ENCODE measurements around the gene FRMD4B. TPM values are rescaled to one million over a fixed set of nuclear protein-coding genes. Genes with fewer than 3 reads are reported as not detected.
"Not testable (repeated sequence)": the region's sequence is repeated elsewhere in the genome, so short reads cannot be mapped to it uniquely, and the experiment has no call there.

The FRMD4B gene
- total and polyA plus RNA-seq, 4 donors: 5.6 to 73.6 (median 24.0) TPM

DNA sequence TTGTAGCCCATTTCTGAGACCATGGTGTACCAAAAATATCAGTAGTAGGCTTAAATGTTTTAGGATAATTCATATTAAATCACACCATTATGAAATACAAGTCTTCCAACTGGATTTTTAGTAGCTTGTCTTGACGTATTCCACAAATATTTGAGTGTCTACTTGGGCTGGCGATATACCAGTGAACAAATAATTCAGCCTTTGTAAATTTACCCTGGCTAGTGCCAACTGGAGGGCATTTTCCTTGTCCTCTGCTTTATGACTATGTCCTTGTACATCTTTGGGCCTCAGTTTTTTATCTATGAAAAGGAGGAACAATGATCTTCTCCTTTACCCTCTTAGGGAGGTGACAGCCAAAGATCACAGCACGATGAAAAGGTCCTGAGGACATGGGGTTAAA, 114.8 kb downstream of the FRMD4B start:
- Histone ChIP-seq H3K27me3 (ENCODE audit: control insufficient read depth in 1 of 2, insufficient read depth in 2 of 2, low read length in 1 of 2) (no peaks in the 10 kb centered on the region), H3K4me3 (ENCODE audit: low read length in 2 of 2) (no peak overlapping the region), H3K9me3 (ENCODE audit: control insufficient read depth, low read length) (no peaks in the 10 kb centered on the region), H3K36me3 (ENCODE audit: control insufficient read depth in 1 of 2, insufficient read depth in 2 of 2, low read length in 1 of 2) (no peaks in the 10 kb centered on the region), H3K27ac (ENCODE audit: low read depth in 1 of 2, low read length in 2 of 2) (no peak overlapping the region), H3K4me1 (ENCODE audit: control insufficient read depth in 1 of 2, insufficient read depth in 2 of 2, low read length in 2 of 2) (no peaks in the 10 kb centered on the region)
- intact Hi-C loops (cut with DNase I): no loop called here
- no peak for DNase-seq
- ATAC-seq (ENCODE audit: low FRiP score): no peak
- WGBS, 2 donors: 86 to 89% methylated on average over 3 of the region's 3 CpGs

GRCh38 chr3:69266585-69266984, 119.3 kb downstream of the FRMD4B start:
- Histone ChIP-seq H3K4me3 (ENCODE audit: low read length in 2 of 2) (no peak overlapping the region), H3K9me3 (ENCODE audit: control insufficient read depth, low read length) (no peaks in the 10 kb centered on the region), H3K27ac (ENCODE audit: low read depth in 1 of 2, low read length in 2 of 2) (no peak overlapping the region), H3K36me3 (ENCODE audit: control insufficient read depth in 1 of 2, insufficient read depth in 2 of 2, low read length in 1 of 2) (no peaks in the 10 kb centered on the region), H3K27me3 (ENCODE audit: control insufficient read depth in 1 of 2, insufficient read depth in 2 of 2, low read length in 1 of 2) (no peaks in the 10 kb centered on the region), H3K4me1 (ENCODE audit: control insufficient read depth in 1 of 2, insufficient read depth in 2 of 2, low read length in 2 of 2) (no peaks in the 10 kb centered on the region)
- WGBS, 2 donors: 96 to 98% methylated on average over 2 of the region's 2 CpGs
- ATAC-seq (ENCODE audit: low FRiP score): no peak
- intact Hi-C loops (cut with DNase I): no loop called here
- DNase-seq: no peak

- DNase-seq; intact Hi-C loops (cut with DNase I); H3K27ac ChIP-seq (ENCODE audit: low read depth in 1 of 2, low read length in 2 of 2); H3K27me3 ChIP-seq (ENCODE audit: control insufficient read depth in 1 of 2, insufficient read depth in 2 of 2, low read length in 1 of 2); H3K4me3 ChIP-seq (ENCODE audit: low read length in 2 of 2); ATAC-seq (ENCODE audit: low FRiP score); H3K36me3 ChIP-seq (ENCODE audit: control insufficient read depth in 1 of 2, insufficient read depth in 2 of 2, low read length in 1 of 2); H3K9me3 ChIP-seq (ENCODE audit: control insufficient read depth, low read length); H3K4me1 ChIP-seq (ENCODE audit: control insufficient read depth in 1 of 2, insufficient read depth in 2 of 2, low read length in 2 of 2): not testable (repeated sequence)
- WGBS, 2 donors: 94 to 95% methylated on average over 2 of the region's 2 CpGs
Observed at GRCh38 chr3:69266071-69266470, 119.8 kb downstream of the FRMD4B start.

GRCh38 chr3:69260843-69261405, 125.0 kb downstream of the FRMD4B start:
- ATAC-seq (ENCODE audit: low FRiP score); intact Hi-C loops (cut with DNase I); DNase-seq; H3K4me1 ChIP-seq (ENCODE audit: control insufficient read depth in 1 of 2, insufficient read depth in 2 of 2, low read length in 2 of 2); H3K27ac ChIP-seq (ENCODE audit: low read depth in 1 of 2, low read length in 2 of 2); H3K9me3 ChIP-seq (ENCODE audit: control insufficient read depth, low read length); H3K27me3 ChIP-seq (ENCODE audit: control insufficient read depth in 1 of 2, insufficient read depth in 2 of 2, low read length in 1 of 2); H3K36me3 ChIP-seq (ENCODE audit: control insufficient read depth in 1 of 2, insufficient read depth in 2 of 2, low read length in 1 of 2); H3K4me3 ChIP-seq (ENCODE audit: low read length in 2 of 2): not testable (repeated sequence)
- 90 to 95% methylated on average over 7 of the region's 7 CpGs for WGBS, 2 donors

DNA sequence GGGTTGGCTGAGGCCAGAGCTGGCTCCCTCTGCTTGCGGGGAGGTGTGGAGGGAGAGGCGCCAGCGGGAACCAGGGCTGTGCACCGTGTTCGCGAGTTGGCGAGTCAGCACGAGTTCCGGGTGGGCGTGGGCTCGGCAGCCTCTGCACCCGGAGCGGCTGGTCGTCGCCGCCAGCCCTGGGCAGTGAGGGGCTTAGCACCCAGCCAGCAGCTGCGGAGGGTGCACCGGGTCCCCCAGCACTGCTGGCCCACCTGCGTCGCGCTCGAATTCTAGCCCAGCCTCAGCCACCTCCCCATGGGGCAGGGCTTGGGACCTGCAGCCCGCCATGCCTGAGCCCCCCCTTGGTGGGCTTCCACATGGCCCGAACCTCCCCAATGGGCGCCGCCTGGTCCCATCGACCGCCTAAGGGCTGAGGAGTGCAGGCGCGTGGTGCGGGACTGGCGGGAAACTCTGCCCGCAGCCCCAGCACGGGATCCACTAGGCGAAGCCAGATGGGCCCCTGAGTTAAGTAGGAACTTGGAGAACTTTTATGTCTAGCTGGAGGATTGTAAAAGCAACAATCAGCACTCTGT, 125.6 kb downstream of the FRMD4B start:
- no peak for DNase-seq
- peaks cover 0 to 2% of the 10 kb centered on the region in 2 donors for H3K36me3 ChIP-seq (ENCODE audit: control insufficient read depth in 1 of 2, insufficient read depth in 2 of 2, low read length in 1 of 2)
- H3K4me3 ChIP-seq (ENCODE audit: low read length in 2 of 2): no peak overlapping the region
- no peak overlapping the region for H3K27ac ChIP-seq (ENCODE audit: low read depth in 1 of 2, low read length in 2 of 2)
- 93 to 96% methylated on average over 33 to 35 of the region's 35 CpGs for WGBS, 2 donors
- no peaks in the 10 kb centered on the region for H3K27me3 ChIP-seq (ENCODE audit: control insufficient read depth in 1 of 2, insufficient read depth in 2 of 2, low read length in 1 of 2)
- no peaks in the 10 kb centered on the region for H3K4me1 ChIP-seq (ENCODE audit: control insufficient read depth in 1 of 2, insufficient read depth in 2 of 2, low read length in 2 of 2)
- H3K9me3 ChIP-seq (ENCODE audit: control insufficient read depth, low read length): no peaks in the 10 kb centered on the region
- intact Hi-C loops (cut with DNase I): no loop called here
- ATAC-seq (ENCODE audit: low FRiP score): no peak

DNA sequence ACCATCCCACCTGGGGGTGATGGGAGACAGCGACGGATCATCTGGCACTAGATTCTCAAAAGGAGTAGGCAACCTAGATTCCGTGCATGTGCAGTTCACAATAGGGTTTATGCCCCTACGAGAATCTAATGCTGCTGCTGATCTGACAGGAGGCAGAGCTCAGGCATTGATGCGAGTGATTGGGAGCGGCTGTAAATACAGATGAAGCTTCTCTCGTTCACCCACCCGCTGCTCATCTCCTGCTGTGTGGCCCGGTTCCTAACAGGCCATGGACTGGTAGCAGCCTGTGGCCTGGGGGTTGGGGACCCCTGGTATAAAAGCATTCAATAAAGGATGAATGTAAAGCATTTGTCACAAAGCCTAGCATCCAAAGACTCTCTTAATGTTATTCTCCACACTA, 126.8 kb downstream of the FRMD4B start:
- Histone ChIP-seq H3K4me1 (ENCODE audit: control insufficient read depth in 1 of 2, insufficient read depth in 2 of 2, low read length in 2 of 2) (no peaks in the 10 kb centered on the region), H3K4me3 (ENCODE audit: low read length in 2 of 2) (no peak overlapping the region), H3K36me3 (ENCODE audit: control insufficient read depth in 1 of 2, insufficient read depth in 2 of 2, low read length in 1 of 2) (peaks cover 0 to 2% of the 10 kb centered on the region in 2 donors), H3K27ac (ENCODE audit: low read depth in 1 of 2, low read length in 2 of 2) (no peak overlapping the region), H3K27me3 (ENCODE audit: control insufficient read depth in 1 of 2, insufficient read depth in 2 of 2, low read length in 1 of 2) (no peaks in the 10 kb centered on the region), H3K9me3 (ENCODE audit: control insufficient read depth, low read length) (no peaks in the 10 kb centered on the region)
- DNase-seq (no peak), ATAC-seq (ENCODE audit: low FRiP score) (no peak)
- 93 to 96% methylated on average over 9 of the region's 9 CpGs for WGBS, 2 donors
- intact Hi-C loops (cut with DNase I): no loop called here

DNA sequence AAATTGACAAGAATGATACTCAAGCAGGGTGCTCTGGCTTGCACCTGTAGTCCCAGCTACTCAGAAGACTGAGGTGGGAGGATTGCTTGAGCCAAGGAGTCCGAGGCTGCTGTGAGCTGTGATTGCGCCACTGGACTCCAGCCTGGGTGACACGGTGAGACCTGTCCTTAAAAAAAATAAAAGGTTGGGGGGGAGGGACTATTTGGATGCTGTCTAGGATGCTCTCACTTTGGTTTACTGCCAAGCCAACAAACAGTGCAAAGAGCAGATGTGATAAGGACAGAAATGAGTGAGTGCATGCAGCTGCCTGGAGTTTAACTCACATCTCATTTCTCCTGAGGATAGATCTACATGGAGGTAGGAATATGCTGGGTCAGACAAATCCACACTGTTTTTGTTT, 130.0 kb downstream of the FRMD4B start:
- H3K27ac ChIP-seq (ENCODE audit: low read depth in 1 of 2, low read length in 2 of 2): no peak overlapping the region
- H3K36me3 ChIP-seq (ENCODE audit: control insufficient read depth in 1 of 2, insufficient read depth in 2 of 2, low read length in 1 of 2): peaks cover 0 to under 1% of the 10 kb centered on the region in 2 donors
- no peaks in the 10 kb centered on the region for H3K9me3 ChIP-seq (ENCODE audit: control insufficient read depth, low read length)
- no peak overlapping the region for H3K4me3 ChIP-seq (ENCODE audit: low read length in 2 of 2)
- no peaks in the 10 kb centered on the region for H3K27me3 ChIP-seq (ENCODE audit: control insufficient read depth in 1 of 2, insufficient read depth in 2 of 2, low read length in 1 of 2)
- intact Hi-C loops (cut with DNase I): no loop called here
- no peaks in the 10 kb centered on the region for H3K4me1 ChIP-seq (ENCODE audit: control insufficient read depth in 1 of 2, insufficient read depth in 2 of 2, low read length in 2 of 2)
- WGBS, 2 donors: 75 to 77% methylated on average over 3 of the region's 3 CpGs
- DNase-seq (no peak), ATAC-seq (ENCODE audit: low FRiP score) (no peak)

DNA sequence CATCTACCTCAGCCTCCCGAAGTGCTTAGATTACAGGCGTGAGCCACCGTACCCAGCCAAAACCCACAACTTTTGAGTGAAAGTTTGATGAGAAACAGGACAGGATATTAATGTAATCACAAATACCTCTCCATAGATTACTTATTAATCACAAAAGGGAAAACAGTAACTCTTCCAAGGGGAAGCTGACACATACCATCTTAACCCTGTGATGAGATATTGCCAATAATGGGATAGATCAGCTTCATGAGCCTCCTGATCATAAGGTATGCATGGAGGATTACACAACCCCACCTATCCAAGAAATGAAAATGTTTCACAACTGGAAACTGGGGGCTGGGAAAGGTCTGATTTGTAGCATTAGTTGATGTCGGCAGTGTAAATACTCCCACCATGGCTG, 131.5 kb downstream of the FRMD4B start:
- H3K27ac ChIP-seq (ENCODE audit: low read depth in 1 of 2, low read length in 2 of 2): no peak overlapping the region
- ATAC-seq (ENCODE audit: low FRiP score) (no peak), DNase-seq (no peak)
- H3K4me3 ChIP-seq (ENCODE audit: low read length in 2 of 2): no peak overlapping the region
- H3K27me3 ChIP-seq (ENCODE audit: control insufficient read depth in 1 of 2, insufficient read depth in 2 of 2, low read length in 1 of 2): no peaks in the 10 kb centered on the region
- no peaks in the 10 kb centered on the region for H3K4me1 ChIP-seq (ENCODE audit: control insufficient read depth in 1 of 2, insufficient read depth in 2 of 2, low read length in 2 of 2)
- intact Hi-C loops (cut with DNase I): no loop called here
- H3K36me3 ChIP-seq (ENCODE audit: control insufficient read depth in 1 of 2, insufficient read depth in 2 of 2, low read length in 1 of 2): no peaks in the 10 kb centered on the region
- WGBS, 2 donors: 72 to 86% methylated on average over 4 of the region's 4 CpGs
- H3K9me3 ChIP-seq (ENCODE audit: control insufficient read depth, low read length): no peaks in the 10 kb centered on the region

DNA sequence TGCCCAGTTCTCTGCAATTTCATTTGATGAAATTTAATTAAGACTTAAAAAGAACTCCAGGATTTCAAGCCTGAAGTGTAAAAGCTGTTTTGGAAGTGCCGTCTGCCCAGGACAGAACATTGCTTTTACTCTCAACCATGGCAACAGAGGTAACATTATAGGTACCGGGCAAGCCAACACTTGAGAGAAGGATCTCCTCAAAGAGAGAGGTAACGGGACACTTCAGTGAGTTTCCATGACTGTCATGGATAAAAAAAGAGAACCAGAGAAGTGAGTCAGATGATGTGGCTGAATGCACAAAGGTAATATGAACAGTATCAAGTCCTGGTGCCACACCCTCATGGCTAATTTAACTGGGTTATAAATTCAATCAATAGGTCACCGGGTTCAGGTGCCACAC, 133.3 kb downstream of the FRMD4B start:
- 97% methylated on average over 4 of the region's 4 CpGs for WGBS, 2 donors
- Histone ChIP-seq H3K27me3 (ENCODE audit: control insufficient read depth in 1 of 2, insufficient read depth in 2 of 2, low read length in 1 of 2) (no peaks in the 10 kb centered on the region), H3K4me1 (ENCODE audit: control insufficient read depth in 1 of 2, insufficient read depth in 2 of 2, low read length in 2 of 2) (no peaks in the 10 kb centered on the region), H3K9me3 (ENCODE audit: control insufficient read depth, low read length) (no peaks in the 10 kb centered on the region), H3K36me3 (ENCODE audit: control insufficient read depth in 1 of 2, insufficient read depth in 2 of 2, low read length in 1 of 2) (peaks cover 0 to 2% of the 10 kb centered on the region in 2 donors), H3K27ac (ENCODE audit: low read depth in 1 of 2, low read length in 2 of 2) (no peak overlapping the region), H3K4me3 (ENCODE audit: low read length in 2 of 2) (no peak overlapping the region)
- no peak for DNase-seq
- no peak for ATAC-seq (ENCODE audit: low FRiP score)
- intact Hi-C loops (cut with DNase I): no loop called here

Data from aorta (tissue), 5 donors.